NOMO-1 (cell line): Measurements from ENCODE around the gene PTGR1.
A peak's percentile ranks its signal among the peaks of the same experiment; 100 is the strongest.
"Not testable (repeated sequence)": the region's sequence is repeated elsewhere in the genome, so short reads cannot be mapped to it uniquely, and the experiment has no call there.

Experiments
- DNase-seq, 2 experiments: peaks; one replicate each; lab custom pipeline; 2025; ENCODE audit not compliant: unreplicated experiment in 2 of 2; lab: John Stamatoyannopoulos, UW

PTGR1 gene

DNA sequence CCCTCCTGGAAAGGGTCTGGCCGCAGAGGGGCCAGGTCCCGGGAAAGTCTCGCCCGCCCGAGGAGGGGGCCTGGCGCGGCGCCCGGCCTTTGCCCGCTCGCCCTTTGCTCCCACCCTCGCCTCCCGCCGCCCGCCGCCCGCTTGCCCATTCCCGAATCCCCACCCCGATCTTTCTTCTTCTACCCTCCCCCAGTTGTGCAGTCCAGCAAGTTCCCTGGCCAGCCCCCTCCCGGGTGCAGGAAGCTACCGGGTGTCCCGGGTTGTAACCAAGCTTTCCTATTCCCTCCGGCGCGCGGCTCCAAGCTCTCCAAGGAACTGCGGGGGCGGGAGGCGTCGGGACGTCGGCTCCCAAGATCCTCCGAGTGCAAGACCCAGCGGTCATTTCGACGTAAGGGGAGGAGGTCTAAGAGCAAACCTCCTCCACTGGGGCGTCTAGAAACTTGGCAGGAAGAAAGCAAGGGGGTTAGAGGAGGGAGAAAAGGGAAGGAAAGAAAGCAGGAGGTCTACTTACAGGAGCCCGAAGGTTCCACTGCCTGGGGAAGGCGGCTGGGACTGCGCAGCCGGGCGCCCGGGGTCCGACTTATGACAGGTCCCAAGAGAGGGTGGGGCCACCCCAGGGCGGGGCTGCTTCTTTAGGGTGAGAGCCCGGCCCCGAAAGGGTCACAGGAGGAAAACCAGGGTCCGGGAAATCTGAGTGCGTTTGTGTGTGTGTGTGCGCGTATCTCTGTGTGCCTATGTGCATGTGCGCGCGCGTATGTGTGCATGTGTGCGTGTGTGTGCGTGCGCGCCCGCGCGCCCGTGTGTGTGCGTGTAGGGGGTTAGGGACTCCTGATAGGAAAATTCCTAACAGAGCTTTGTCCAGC is at the start of gene PTGR1:
Gene PTGR1 (minus strand): TSS at position 556 of the 863 bp plus-strand sequence. CDS start 2,225 bp downstream, outside the sequence.
- DNase-seq: peak; percentile 24 to 41

- no peak for DNase-seq
Measured at GRCh38 chr9:111649016-111649415, 49.6 kb upstream of the PTGR1 start.

DNA sequence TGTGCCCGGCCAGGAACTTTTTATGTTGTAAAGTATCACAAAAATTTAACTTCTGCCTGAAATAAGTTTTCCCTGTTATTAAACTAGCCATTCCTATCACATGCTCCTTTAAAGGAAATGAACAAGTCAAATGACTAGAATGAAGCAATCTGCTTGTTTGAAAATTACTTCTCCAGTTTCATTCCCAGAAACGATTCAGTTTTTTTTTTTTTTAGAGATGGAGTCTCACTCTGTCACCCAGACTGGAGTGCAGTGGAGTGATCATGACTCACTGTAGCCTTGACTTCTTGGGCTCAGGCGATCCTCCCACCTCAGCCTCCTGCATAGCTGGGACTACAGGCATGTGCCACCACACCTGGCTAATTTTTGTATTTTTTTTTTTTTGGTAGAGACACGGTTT is 48.6 kb upstream of the PTGR1 start:
- DNase-seq: no peak

DNA sequence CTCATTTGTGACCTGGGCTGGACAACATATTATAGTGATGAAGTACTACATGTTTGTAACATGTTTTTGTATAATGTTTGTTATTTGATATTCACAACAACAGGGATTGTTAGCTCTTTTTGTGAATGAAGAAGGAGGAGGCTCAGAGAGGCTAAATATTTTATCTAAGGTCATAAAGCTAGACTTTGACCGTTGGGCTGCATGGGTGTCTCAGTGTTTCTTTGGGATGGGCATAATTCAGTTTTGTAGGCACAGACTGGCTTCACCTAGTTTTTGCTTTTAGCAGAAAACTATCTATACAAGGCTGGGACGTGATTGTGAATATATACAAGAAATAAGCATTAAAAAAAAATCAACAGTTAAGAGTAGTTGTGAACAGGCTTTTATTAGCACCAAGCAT is 47.0 kb upstream of the PTGR1 start:
- no peak for DNase-seq

- DNase-seq: no peak
Measured at GRCh38 chr9:111645806-111646205, 46.4 kb upstream of the PTGR1 start.

DNA sequence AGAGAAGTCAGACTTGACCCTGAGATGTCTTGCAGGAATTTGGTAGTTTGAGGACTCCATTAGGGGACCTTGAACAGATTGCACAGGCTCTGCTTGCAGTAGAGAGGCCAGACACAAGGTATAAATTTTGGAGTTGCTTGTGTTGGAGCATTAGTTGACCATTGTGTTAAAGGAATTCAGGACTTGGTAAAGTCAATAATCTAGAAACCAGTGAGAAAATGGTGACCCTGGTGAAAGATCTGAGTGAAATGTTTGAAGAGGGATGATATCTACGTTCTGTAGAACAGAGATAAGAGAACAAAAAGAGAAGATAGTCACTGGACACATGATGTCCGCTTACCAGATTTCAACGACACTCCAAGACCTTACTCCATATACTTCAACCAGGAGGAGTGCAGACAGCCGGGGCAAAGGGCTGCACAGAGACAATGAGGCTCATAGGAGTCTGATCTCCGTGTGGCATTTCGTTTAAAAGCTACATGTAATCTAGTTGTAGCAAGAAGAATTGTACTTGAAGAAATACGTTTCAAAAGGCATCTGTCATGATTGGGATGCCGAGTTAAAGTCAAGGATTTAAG is 44.8 kb upstream of the PTGR1 start:
- no peak for DNase-seq

- DNase-seq: no peak
Measured at GRCh38 chr9:111637421-111637950, 38.0 kb upstream of the PTGR1 start.

DNA sequence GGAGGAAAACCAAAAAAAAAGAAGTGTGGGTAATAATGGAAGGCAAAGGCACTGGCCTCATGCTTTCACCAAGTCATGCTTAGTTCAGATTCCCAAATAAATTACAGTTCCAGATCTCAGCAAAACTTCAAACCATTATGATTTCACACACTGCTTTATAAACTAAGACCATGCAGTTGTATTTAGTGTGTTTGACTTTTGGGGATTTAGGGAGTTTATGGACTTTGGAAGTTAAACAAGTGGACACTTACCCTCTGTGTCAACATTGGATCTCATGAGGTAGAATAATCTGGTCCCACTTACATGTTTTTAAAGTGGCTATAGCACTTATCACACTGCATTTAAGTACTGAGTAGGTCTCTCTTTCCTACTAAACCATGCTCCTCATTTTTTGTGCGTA is 35.4 kb upstream of the PTGR1 start:
- DNase-seq: no peak

DNA sequence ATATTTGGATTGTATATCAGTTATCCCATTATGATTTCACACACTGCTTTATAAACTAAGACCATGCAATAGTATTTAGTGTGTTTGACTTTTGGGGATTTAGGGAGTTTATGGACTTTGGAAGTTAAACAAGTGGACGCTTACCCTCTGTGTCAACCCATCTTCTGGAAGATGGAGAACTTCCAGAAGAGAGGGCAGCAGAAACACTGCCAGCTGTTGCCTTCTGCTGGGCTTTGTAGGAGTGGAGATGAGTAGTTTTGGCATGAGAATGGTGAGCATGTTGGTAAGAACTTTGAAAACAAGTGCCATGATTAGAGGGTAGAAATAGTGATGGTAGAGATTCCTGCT is 33.9 kb upstream of the PTGR1 start:
- DNase-seq: no peak

- no peak for DNase-seq
Measured at GRCh38 chr9:111632695-111633388, 33.4 kb upstream of the PTGR1 start.

GRCh38 chr9:111632060-111632459 is 32.6 kb upstream of the PTGR1 start:
- DNase-seq: peak; percentile 21 to 44

- DNase-seq: peak; percentile 95 to 98
Measured at GRCh38 chr9:111631214-111631971, 31.9 kb upstream of the PTGR1 start, which contains the start of gene DNAJC25. Gene DNAJC25, plus strand, starts transcription at chr9:111631334. Its CDS starts 74 bp downstream, at chr9:111631408.

GRCh38 chr9:111630964-111631213 is 31.4 kb upstream of the PTGR1 start:
- no peak for DNase-seq

GRCh38 chr9:111630182-111630963 is 30.9 kb upstream of the PTGR1 start:
- DNase-seq: peak in 1 of 2 experiments; percentile 49

- no peak for DNase-seq
Measured at GRCh38 chr9:111628411-111628810, 29.0 kb upstream of the PTGR1 start.

DNA sequence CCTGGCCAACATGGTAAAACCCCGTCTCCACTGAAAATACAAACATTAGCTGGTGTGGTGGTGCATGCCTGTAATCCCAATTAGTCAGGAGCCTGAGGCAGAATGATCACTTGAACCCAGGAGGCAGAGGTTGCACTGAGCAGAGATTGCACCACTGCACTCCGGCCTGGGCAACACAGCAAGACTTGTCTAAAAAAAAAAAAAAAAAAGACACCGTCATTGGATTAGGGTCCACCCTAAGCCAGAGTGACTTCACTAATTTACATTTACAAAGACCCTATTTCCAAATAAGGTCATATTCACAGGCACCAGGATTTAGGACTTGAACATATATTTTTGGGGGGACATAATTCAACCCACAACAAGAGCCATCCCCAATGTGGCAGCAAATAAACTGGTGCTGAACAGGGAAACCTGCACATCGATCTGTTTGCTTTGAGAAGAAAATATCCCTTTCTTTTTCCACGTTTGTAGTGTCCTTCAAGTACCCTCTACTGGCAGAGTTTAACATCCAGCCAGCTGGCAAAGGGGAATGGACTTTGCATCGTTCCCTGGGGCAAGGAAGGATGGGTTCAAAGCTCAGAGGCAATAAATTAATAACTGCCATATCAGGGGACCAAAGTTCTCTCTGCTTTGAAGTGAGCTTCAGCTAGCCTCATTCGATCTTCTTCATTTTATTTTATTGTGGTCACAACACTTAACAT is 28.0 kb upstream of the PTGR1 start:
- no peak for DNase-seq

GRCh38 chr9:111622626-111623025 is 23.2 kb upstream of the PTGR1 start:
- peak in 1 of 2 experiments; percentile 20 for DNase-seq

DNA sequence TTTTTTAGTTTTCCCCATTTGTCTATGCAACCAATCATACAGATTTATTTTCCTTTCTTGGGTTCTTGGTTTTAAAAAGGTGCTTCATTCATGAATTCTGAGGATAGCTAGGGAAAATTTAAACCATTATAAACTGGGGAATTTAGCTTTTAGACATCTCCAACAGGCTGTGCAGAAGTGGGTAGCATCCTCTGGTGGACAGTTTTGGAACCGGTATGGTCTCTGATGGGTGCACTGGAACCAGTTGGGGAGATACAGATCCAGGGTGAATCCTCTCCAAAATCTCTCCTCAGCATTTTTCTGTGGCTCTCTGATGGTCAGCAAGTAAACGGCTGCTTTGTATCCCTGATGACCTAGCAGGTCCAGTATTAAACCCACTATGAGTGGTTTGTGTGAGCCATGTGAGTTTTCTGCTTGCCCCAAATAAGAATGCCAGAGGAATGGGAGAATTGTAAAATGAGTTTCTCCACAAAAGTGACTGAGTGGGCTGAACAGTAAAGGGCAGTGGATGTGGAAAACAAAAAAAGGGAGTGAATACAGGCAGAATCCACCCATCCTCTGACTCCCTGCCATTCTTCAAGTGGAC is 22.5 kb upstream of the PTGR1 start:
- no peak for DNase-seq

DNA sequence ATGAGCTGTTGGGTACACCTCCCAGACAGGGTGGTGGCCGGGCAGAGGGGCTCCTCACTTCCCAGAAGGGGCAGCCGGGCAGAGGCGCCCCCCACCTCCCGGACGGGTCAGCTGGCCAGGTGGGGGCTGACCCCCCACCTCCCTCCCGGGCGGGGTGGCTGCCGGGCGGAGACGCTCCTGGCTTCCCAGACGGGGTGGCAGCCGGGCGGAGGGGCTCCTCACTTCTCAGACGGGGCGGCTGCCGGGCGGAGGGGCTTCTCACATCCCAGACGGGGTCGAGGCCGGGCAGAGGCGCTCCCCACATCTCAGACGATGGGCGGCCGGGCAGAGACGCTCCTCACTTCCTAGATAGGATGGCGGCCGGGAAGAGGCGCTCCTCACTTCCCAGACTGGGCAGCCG is 17.9 kb upstream of the PTGR1 start:
- DNase-seq: not testable (repeated sequence)
